GM21367 (cell line): ENCODE measurements around the gene CACNB2.
"Not testable (repeated sequence)": the region's sequence is repeated elsewhere in the genome, so short reads cannot be mapped to it uniquely, and the experiment has no call there.

ENCODE experiments used
- ATAC-seq: cut with Tn5 transposase; IDR thresholded peaks from one replicate; pipeline ENCODE4 v1.9.1; 2021; ENCODE audit not compliant: unreplicated experiment

The CACNB2 gene

DNA sequence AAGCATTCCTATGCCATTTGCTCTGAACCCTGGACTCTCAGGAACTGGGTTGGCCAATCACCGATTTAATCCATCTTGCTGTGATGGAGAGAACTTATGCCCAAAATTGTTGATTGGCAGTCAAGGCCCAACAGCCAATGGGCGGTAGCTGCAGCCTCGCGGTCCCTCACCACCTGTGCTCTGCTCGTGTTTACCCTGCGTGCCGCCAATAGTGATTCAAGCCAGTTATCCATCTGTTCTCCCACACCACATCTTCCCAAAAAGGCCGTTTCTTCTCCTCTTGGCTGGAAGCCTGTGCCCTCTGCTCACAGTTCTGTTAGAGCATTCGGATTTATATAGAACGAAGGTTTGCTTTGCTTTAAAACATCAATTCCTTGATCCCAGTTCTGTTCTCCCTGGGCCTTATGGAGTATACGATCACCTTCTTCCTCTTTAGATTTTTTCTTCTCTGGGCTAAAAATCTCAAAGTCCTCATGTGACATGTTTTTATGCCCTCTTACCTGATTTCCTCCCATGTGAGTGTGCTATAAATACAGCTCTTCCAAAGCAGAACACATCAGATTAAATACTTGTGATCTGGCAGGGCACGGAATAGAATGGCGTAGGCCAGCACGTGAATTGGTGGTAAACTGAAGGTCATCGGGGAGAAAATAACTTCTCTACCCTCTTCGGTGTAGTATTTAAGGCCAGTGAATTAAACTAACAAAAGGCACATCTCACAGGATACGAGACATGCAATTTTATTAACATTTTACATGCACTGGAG is 298.3 kb downstream of the CACNB2 start:
- ATAC-seq: no peak

GRCh38 chr10:18439601-18440000 is 299.4 kb downstream of the CACNB2 start:
- no peak for ATAC-seq

DNA sequence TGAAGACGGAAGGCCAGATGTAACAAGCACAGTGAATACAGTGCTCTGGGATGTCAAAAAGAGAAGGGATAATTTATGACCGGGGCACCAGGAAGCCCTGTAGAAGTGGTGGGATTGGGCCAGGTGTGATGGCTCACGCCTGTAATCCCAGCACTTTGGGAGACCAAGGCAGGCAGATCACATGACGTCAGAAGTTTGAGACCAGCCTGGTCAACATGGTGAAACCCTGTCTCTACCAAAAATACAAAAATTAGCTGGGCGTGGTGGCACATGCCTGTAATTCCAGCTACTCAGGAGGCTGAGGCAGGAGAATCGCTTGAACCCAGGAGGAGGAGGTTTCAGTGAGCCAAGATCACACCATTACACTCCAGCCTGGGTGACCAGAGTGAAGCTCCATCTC is 305.4 kb downstream of the CACNB2 start:
- ATAC-seq: not testable (repeated sequence)

DNA sequence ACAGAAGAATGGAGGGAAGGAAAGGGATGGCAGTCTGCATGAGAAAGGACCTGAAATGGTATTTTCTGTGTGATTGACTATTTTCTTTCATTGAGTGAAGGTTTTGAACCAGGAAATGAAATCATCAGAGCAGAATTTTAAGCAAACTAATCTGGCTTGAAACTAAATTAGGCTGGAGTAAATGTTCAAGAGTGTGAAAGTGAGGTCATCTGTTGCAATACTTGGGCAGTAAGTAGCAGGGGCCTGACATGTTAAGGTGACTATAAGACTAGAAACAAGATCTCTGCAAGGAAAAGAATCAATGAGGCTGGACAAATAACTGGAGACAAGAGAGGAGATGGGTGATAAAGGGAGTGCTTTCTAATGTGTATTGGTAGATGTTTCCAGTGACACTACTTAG is 306.0 kb downstream of the CACNB2 start:
- ATAC-seq: no peak

DNA sequence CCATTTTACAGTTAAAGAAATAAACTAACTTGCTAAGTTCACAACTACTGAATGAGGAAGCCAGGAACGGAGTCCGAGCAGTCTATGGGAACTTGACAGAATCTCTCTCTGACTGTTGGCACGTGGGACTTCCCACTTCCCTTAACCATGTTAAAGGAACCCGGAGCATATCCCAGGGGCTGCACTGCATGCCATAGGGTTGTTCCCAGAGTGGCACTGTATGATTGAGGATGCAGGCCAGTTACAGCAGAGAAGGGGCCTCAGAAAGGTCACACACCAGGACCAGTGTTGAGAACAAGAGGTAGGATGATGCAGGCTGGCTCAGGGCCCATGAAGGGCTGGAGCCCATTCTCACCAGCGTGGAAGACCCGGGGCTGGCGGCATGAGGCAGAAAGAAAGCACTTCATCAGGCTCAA is 309.4 kb downstream of the CACNB2 start:
- ATAC-seq: no peak

DNA sequence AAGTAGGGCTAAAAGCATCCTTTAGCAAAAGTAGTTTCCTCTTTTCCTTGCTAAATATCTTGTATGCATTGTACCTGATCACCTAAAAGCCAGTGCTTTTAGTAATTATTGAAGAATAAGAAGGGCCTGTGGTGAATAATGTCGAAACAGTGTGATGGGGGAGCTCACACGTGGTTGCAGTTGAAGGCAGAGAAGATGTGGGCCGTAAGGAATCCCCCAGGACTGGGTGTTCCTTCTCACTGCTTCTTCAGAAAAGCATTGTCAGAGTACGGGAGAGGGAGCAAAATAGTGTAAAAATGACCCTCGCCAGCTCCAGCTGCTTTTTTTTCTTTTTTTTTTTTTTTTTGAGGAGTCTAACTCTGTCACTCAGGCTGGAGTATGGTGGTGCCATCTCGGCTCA is 310.1 kb downstream of the CACNB2 start:
- no peak for ATAC-seq

- ATAC-seq: no peak
Observed at GRCh38 chr10:18455086-18455884, 315.1 kb downstream of the CACNB2 start.

GRCh38 chr10:18456984-18457383 is 316.8 kb downstream of the CACNB2 start:
- ATAC-seq: peak; percentile 99

- no peak for ATAC-seq
Observed at GRCh38 chr10:18460032-18460431, 319.8 kb downstream of the CACNB2 start.

- ATAC-seq: no peak
Observed at GRCh38 chr10:18463673-18464211, 323.5 kb downstream of the CACNB2 start.

DNA sequence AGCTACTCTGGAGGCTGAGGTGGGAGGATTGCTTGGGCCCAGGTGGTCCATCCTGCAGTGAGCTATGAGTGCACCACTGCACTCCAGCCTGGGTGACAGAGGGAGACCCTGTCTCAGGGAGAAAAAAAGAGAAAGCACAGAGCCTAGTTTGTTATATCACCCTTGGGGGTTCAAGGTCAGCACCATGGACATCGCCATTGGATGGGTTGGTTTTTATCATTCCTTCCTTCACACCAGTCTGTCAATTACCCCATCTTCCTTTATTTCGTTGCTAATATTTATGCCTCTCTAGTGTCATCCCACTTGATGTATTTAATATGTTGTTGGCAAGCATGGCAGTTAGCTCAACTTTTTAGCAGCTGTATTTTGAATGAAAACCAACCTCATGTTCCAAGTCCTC is 328.9 kb downstream of the CACNB2 start:
- ATAC-seq: no peak

DNA sequence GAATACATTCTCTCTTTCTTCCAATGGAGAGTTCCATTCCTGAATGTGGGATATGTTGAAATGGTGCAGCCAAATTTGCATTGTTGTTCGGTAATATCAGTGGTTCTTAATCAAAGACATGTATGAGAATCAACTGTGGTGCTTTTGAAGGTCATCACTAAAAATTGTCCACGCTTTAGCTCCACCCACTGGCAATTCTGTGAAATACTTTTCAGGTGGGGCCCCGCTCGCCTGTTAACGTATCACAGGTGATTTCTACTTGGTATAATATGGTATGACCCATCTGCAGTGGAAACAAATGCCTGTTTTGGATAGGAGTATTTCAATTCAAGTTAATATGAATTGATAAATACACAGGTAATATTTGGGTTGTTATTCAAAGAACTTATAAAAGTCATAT is 332.8 kb downstream of the CACNB2 start:
- no peak for ATAC-seq

- ATAC-seq: no peak
Observed at GRCh38 chr10:18473424-18474117, 333.3 kb downstream of the CACNB2 start.

DNA sequence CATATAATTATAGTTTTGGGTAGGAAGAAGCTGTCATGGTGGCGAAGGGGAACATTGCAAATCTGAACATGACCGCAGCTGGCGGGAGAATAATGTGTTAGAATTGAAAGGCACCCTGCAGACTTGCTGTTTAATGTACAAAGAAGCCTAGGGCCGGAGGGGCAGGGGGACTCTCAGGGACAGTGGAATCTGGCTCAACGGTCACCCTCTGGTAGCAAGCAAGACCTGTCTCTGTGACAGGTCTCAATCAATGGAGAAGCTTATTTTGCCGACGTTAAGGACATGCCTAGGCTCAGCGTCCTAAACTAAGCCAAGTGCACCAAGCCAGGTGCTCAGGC is 333.9 kb downstream of the CACNB2 start:
- ATAC-seq: no peak

GRCh38 chr10:18476076-18476647 is 335.9 kb downstream of the CACNB2 start:
- no peak for ATAC-seq

DNA sequence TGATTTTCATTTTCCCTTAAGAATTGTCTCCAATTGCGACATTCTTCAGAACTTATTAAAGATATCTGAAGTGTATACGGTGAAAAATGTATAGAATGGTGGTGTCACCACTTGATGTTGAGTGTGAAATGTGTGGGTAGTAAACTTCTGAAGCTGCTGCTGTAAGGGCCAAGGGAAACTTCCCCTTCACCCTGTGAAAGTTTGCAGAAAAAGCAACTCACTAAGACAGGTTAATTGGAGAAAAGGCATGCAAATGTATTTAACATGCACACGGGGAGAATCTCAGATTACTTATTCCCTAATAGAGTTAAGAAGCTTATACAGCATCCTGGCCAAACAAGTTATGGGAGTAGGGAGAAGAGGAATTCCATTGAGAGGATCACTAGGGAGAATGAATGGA is 338.1 kb downstream of the CACNB2 start:
- no peak for ATAC-seq

DNA sequence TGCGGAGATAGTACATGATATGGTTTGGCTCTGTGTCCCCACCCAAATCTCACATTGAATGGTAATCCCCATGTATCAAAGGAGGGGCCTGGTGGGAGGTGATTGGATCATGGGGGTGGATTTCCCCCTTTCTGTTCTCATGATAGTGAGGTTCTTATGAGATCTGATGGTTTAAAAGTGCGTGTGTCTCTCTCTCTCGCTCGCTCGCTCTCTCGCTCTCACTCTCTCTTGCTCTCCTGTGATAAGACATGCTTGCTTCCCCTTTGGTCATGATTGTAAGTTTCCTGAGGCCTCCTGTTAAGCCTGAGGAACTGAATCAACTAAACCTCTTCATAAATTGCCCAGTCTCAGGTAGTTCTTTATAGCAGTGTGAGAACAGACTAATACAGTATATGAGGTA is 339.3 kb downstream of the CACNB2 start:
- ATAC-seq: no peak

- ATAC-seq: no peak
Observed at GRCh38 chr10:18483516-18484186, 343.4 kb downstream of the CACNB2 start.

GRCh38 chr10:18486438-18486837 is 346.2 kb downstream of the CACNB2 start:
- no peak for ATAC-seq

DNA sequence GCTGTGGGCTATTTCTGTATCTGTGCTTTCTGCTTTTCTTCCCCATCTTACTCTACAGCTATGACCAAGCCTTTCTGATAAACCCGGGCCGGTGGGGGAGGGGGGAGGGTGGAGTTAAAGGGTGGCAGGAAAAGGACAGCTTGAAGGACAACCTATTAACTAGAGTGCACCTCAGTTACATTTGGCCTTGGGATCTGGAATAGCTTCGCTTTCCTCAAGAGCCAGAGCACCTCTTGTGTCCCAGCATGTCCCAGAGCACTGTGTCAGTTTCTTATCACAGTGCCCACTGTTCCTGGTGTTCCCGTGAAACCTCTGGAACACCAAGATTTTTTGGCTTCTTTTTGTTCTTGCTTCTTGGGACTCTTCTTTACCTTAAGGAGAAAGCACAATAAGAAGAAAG is 350.5 kb downstream of the CACNB2 start:
- no peak for ATAC-seq
